Kidney glomerular epithelial cell (primary cell): Measurements from ENCODE around the gene PPFIBP2.

Experiments used
- DNase-seq: peaks from one replicate; lab custom pipeline; 2025; lab: John Stamatoyannopoulos, UW

Gene PPFIBP2

GRCh38 chr11:7513234-7514098 is at the start of gene PPFIBP2:
Gene PPFIBP2 (plus strand): TSS chr11:7513999. CDS start chr11:7549476, 35,477 bp downstream.
- peak; percentile 31 for DNase-seq

DNA sequence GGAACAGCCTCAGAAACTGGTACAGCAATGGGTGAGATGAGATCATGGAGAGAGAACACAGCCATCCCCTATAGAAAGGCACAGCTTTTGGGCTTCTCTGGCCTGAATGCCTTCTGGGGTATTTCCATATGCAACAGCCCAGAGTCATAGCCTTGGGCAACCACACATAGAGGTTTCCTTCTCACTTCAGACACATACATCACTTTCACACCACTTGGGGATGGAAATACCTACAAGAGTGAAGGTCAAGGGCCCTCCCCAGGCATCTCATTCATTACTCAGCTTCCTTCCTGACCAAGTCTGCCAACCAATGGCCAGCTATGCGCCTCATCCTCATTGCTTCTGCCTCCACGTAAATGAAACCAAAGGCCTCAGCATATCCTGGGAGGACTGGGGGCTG is 46.1 kb upstream of the PPFIBP2 start:
- DNase-seq, result no peak

- no peak for DNase-seq
Measured at GRCh38 chr11:7469351-7469865, 44.4 kb upstream of the PPFIBP2 start.

DNA sequence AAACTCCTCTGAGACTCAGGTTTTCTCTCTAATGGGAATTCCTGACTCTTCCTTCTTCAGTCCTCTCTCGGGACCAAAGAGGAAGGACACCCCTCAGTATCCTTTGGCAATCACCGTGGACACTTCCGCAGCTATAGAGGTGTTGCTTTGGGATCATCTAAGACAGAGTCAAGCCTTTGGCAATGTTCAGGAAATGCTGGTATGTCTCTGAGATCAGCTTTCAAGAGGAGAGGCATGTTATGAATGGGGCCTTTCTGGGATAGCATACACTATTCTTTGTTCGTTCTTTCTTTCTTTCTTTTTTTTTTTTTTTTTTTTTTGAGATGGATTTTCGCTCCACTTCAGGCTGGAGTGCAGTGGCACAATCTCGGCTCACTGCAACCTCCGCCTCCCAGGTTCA is 42.7 kb upstream of the PPFIBP2 start:
- no peak for DNase-seq

DNA sequence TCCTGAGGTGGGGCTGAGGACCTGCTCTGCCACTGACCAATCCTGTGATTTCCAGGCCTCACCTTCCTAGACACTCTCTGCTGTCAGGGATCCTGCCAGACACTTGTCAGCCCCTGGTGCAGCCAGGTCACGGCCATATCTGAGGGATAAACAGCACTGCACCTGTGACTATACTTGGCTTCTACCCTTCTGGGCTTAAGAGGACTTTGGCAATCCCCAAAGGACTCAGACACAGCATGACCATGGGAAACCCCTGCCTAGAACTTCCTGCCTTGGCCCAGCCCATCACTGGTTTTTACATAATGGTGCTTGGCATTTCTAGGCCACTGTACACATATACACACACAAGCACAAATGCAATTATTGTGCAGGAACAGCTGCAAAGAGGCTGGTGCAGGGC is 40.1 kb upstream of the PPFIBP2 start:
- no peak for DNase-seq

GRCh38 chr11:7480113-7480512 is 33.7 kb upstream of the PPFIBP2 start:
- no peak for DNase-seq

GRCh38 chr11:7484131-7484530 is 29.7 kb upstream of the PPFIBP2 start:
- DNase-seq, result no peak

DNA sequence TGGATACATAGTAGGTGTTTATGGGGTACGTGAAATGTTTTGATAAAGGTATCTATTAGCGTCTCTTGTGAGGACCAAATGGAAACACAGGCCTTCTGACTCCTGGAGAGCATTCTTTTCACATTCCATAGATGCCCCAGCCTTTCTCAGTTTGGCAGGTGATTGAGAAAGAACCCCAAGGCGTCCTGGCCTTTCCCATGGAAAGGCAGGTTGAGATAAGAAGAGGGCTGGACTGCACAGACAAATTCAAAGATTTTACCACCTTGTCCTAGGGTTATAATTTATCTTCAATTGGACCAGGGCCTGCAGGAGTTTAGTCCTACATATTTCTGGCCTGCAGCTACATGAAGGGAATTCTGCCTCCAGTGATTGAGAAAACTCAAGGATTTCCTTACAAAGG is 29.2 kb upstream of the PPFIBP2 start:
- DNase-seq, result peak; percentile 44

DNA sequence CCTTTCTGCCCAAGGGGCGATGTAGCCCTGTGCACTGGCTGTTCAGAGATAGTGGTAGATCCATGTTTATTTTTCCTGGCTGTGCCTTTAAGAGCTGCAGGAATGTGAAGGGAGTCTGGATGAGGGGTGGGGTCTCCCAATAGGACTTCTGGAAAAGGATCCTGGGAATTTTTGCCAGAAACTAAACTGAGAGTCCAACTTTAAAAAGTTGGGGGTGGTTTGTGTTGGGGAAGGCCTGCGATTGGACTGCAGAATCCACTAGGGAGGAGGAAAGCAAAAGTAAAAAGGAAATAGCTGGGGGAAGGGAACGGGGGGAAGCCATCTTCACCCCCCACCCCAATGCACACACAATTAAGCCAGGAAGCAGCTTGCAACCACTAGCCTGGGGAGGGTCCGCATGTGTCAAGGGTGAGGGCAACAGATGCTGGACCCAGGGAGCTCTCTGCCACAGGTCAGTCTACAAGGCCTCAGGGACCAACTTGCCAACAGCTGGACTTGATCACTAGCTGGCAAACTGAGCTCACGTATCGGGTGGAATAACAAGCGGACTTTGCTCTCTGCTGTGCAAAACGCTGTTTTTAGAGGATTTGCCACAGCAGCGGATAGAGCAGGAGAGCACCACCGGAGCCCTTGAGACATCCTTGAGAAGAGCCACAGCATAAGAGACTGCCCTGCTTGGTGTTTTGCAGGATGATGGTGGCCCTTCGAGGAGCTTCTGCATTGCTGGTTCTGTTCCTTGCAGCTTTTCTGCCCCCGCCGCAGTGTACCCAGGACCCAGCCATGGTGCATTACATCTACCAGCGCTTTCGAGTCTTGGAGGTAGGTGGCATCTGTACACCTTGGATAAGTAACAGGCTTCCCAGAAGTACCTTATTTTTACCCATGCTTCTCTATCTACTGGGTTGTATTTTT is 28.4 kb upstream of the PPFIBP2 start, which contains the start of gene OLFML1:
OLFML1 (plus strand) TSS at position 321 of the 912 bp plus-strand sequence; CDS start at position 691, 370 bp downstream.
- DNase-seq, result no peak

DNA sequence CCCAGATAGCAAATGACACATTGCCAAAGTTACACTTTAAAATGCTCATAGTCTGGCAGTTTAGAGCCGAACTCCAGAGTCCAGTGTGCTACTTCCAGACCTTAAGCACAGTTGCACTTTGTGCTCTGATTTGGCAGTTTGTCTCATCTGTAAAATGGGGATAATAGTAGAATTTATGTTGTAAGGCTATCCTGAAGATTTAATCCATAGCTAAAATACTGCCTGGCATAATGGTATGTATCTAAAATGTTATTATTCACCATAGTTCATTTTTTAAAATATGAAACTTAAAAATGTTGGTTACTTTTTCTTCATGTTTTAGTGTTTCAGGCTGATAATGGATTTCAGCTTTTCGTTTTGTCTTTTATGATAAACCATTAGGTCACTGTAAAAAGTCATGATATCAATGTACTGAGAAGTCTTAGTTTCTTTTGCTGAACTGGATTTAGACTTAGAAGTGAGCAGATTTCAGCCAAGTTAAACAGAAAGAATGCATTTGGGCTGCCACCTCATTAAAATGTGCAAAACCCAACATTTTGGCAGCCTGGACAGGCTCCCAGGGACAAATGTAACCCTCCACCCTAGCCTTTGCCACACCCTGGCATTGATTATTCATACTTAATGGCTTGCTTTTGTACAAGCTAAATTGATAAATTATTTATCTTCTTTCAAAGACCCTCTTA is 27.6 kb upstream of the PPFIBP2 start:
- no peak for DNase-seq

DNA sequence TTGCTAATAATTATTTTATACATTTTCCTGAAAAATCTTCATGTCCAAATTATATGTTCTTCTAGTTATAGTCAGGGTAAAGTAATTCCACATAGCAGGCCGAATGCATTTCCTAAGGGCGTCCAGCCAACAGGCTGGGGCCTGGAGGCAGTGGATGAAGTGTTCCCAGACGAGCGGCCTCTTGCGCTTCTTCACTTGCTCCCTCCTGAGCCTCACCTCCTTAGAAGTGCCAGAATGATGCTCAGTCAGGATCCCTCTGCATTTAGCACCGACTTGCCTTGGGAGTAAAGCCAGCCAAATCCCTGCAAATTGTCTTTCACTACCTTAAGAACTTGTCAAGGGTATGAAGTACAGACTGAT is 27.0 kb upstream of the PPFIBP2 start:
- no peak for DNase-seq

DNA sequence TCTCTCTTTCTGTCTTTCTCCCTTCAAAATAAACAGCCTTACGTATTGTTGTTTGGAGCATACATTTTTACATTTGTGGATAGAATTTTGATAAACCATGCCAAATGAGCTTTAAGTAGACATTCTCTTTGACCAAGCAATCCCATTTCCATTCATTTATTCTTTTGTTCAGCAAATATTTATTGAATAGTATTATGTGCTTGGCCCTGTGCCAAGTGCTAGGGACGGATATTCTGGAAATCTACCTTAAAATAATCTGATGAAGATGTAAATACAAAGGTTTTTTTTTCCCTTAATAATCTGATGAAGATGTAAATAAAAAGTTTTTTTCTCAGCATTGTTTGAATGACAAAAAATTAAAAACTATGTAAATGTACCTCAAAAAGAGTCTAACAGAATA is 26.4 kb upstream of the PPFIBP2 start:
- no peak for DNase-seq

GRCh38 chr11:7488681-7489080 is 25.1 kb upstream of the PPFIBP2 start:
- DNase-seq, result no peak

- no peak for DNase-seq
Measured at GRCh38 chr11:7489376-7489775, 24.4 kb upstream of the PPFIBP2 start.

DNA sequence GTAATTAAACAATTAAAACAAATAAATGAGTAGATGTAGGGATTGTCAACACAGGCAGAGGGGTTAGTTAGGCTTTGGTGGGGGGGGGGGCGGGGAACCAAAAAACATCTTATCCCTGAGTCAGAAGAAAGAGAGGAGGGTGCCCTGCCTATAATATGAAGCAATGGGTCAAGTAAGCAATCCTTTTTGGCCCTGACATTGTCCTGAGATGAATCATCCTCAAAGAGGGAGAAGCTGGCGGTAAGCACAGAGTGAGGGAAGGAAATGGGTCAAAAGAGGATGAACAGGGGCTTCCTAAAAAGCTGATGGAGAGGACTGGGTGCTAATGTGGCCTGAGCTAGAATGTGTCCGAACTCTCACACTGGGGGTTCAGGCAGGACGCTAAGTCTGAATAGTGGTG is 23.7 kb upstream of the PPFIBP2 start:
- DNase-seq, result no peak

DNA sequence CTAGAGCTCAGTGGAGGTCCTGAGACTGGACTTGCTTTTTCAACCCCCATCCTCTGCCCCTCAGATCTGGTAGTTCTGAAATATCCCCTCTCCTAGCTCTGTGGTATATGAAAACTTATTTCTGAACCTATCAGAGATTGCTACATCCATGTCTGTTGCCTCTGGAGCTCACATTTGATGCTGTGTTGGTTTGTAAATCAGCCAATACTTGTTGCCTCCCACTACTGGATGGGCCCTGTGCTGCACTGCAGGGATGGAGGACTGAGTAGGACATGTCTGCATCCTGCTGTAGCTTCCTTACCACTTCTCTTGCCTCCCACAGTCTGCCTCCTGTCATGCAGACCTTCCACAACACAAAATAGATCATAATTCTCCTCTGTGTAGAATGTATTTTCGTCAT is 23.3 kb upstream of the PPFIBP2 start:
- no peak for DNase-seq

GRCh38 chr11:7492253-7492652 is 21.5 kb upstream of the PPFIBP2 start:
- no peak for DNase-seq

GRCh38 chr11:7493670-7494069 is 20.1 kb upstream of the PPFIBP2 start:
- no peak for DNase-seq

DNA sequence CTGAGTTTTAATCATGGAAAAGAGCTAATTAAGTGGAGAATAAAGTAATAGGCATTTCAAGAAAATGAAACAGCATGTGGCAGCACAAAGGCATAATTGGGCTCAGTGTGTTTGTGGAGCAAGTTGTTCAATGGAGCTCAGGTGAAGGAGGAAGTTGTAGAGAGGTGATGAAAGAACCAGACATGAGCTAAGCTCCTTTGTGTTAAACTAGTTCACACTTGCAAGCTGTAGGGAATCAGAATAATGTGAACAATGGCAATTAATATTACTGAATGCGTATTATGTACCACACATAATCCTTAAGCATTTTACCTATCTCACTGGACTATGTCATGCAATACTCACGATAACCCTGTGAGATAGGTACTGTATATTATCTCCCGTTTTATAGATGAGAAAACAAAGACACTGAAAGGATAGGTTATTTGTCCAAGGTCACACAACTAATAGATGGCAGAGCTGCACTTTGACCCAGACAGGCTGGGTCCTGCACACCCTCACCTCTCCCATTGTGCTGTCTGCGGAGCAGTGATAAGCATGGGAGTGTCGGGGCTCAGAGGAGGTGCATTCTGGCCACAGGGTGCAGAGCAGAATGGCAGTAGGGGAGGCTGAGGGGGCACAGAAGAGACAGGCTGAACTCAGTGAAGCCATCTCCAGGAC is 19.6 kb upstream of the PPFIBP2 start:
- DNase-seq, result no peak

GRCh38 chr11:7495882-7496551 is 17.8 kb upstream of the PPFIBP2 start:
- DNase-seq, result no peak

- DNase-seq, result no peak
Measured at GRCh38 chr11:7498193-7498592, 15.6 kb upstream of the PPFIBP2 start.
